ENCODE measurements around the gene NECTIN2. TPM values are rescaled to one million over a fixed set of nuclear protein-coding genes. Genes with fewer than 3 reads are reported as not detected.
"Not testable (repeated sequence)": the region's sequence is repeated elsewhere in the genome, so short reads cannot be mapped to it uniquely, and the experiment has no call there.

NECTIN2 gene
- total and polyA plus RNA-seq, 8 donors = 1.8 to 160 (median 73.8) TPM

DNA sequence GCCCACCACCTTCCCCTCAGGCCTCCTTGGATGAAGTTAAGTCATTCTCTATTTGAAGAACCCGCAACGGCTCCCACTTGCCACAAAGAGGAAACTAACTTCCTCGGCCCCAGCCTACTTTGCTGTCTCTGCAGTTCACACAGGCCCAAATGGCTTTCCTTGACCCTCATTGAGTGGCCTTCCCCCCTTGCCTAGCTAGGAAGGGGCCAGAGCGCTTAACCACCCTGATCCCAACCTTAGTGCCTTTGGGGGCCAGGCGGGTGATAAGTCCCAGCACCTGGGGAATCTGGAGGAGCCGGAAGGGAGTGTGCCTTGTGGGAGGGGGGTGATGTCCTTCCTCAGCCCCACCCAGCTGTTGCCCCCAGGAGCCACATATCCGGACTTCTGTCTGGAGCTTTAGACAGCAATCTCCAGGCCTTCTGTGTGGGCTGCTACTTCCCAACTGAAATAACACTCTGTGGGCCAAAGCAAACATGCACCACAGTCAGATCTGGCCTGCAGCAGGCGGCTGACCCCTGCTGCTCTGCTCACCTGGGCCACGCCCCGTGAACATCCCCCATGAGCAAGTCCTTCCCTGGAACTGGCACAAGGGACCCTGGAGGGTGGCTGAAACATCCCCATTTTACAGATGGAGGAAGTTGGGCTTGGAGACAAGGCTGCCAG, 10.5 kb downstream of the NECTIN2 start:
- TF ChIP-seq POLR2AphosphoS5 (IDR thresholded peaks at IDR 0.05) = no peak
- TF ChIP-seq EP300 (IDR thresholded peaks at IDR 0.05) = no peak
- TF ChIP-seq, protein P1, sequence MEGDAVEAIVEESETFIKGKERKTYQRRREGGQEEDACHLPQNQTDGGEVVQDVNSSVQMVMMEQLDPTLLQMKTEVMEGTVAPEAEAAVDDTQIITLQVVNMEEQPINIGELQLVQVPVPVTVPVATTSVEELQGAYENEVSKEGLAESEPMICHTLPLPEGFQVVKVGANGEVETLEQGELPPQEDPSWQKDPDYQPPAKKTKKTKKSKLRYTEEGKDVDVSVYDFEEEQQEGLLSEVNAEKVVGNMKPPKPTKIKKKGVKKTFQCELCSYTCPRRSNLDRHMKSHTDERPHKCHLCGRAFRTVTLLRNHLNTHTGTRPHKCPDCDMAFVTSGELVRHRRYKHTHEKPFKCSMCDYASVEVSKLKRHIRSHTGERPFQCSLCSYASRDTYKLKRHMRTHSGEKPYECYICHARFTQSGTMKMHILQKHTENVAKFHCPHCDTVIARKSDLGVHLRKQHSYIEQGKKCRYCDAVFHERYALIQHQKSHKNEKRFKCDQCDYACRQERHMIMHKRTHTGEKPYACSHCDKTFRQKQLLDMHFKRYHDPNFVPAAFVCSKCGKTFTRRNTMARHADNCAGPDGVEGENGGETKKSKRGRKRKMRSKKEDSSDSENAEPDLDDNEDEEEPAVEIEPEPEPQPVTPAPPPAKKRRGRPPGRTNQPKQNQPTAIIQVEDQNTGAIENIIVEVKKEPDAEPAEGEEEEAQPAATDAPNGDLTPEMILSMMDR (IDR thresholded peaks at IDR 0.05) = no peak
- TF ChIP-seq POLR2A (IDR thresholded peaks at IDR 0.05) = no peak
- peaks cover 28 to 67% (median 49%) of the 10 kb centered on the region in 4 donors for H3K4me1 ChIP-seq
- H3K27me3 ChIP-seq = no peaks in the 10 kb centered on the region
- H3K27ac ChIP-seq = peak overlapping the region; percentile 51 to 78 (median 69)
- H3K9me3 ChIP-seq = no peaks in the 10 kb centered on the region
- WGBS, 5 donors = 25 to 49% (median 39%) methylated on average over 10 of the region's 10 CpGs
- H3K4me3 ChIP-seq = no peak overlapping the region
- DNase-seq = peak; percentile 56 to 71
- peaks cover 8 to 45% (median 18%) of the 10 kb centered on the region in 4 donors for H3K36me3 ChIP-seq
- intact Hi-C loops (cut with DNase I; ENCODE audit: low total_unique reads) = no loop called here

DNA sequence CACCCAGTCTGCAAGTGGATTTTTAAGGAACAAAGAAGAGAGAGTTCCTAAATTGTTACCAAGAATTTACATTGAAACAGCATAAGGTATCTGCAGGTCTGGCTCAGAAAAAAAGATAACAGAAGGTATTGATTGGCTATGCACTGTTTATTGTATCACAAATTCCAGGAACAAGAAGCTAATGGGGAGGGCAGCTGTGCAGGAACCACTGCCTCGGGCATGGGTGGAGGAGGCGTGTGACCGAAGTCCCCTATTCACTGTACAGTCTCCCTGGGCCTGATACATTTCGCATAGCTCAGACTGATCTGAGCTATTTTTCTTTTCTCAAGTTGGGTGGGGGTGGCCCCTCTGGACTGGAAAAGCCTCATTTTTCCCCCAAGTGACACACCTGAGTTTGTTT, 11.7 kb downstream of the NECTIN2 start:
- peak overlapping the region; percentile 48 to 78 (median 62) for H3K27ac ChIP-seq
- H3K4me1 ChIP-seq = peaks cover 27 to 54% (median 42%) of the 10 kb centered on the region in 4 donors
- no peaks in the 10 kb centered on the region for H3K9me3 ChIP-seq
- no peak overlapping the region for H3K4me3 ChIP-seq
- WGBS, 5 donors = 28 to 58% (median 45%) methylated on average over 4 of the region's 4 CpGs
- H3K27me3 ChIP-seq = no peaks in the 10 kb centered on the region
- peaks cover 8 to 38% (median 17%) of the 10 kb centered on the region in 4 donors for H3K36me3 ChIP-seq
- TF ChIP-seq POLR2A (IDR thresholded peaks at IDR 0.05) (no peak), POLR2AphosphoS5 (IDR thresholded peaks at IDR 0.05) (peak in 1 of 3 donors; percentile 29), EP300 (IDR thresholded peaks at IDR 0.05) (no peak)
- TF ChIP-seq, protein P1 (IDR thresholded peaks at IDR 0.05) = no peak
- peak; percentile 47 to 61 for DNase-seq
- intact Hi-C loops (cut with DNase I; ENCODE audit: low total_unique reads) = no loop called here

DNA sequence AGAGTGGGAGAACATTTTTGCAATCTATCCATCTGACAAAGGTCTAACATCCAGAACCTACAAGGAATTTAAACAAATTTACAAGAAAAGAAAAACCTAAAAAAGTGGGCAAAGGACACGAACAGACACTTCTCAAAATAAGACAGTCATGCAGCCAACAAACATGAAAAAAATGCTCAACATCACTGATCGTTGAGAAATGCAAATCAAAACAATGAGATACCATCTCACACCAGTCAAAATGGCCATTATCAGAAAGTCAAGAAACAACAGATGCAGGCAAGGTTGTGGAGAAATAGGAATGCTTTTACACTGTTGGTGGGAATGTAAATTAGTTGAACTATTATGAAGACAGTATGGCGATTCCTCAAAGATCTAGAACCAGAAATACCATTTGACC, 15.5 kb downstream of the NECTIN2 start:
- H3K4me3 ChIP-seq; H3K27me3 ChIP-seq; DNase-seq; H3K27ac ChIP-seq; intact Hi-C loops (cut with DNase I; ENCODE audit: low total_unique reads); H3K9me3 ChIP-seq: not testable (repeated sequence)
- WGBS, 5 donors = 77 to 84% (median 83%) methylated on average over 3 of the region's 3 CpGs
- Histone ChIP-seq H3K4me1 (peaks cover 18 to 44% (median 36%) of the 10 kb centered on the region in 4 donors), H3K36me3 (peaks cover 9 to 42% (median 30%) of the 10 kb centered on the region in 4 donors)

DNA sequence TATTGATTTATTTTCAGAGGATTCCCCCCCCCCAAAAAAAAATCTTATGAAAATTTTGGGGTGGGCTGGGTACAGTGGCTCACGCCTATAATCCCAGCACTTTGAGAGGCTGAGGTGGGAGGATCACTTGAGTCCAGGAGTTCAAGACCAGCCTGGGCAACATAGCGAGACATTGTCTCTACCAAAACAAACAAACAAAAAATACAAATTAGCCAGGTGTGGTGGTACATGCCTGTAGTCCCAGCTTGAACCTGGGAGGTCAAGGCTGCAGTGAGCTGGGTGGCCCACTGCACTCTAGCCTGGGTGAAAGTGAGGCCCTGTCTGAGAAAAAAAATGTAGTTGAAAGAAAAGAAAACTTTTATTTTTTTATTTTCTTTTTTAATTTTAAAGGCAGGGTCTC, 17.9 kb downstream of the NECTIN2 start:
- 88 to 94% (median 90%) methylated on average over 2 of the region's 2 CpGs for WGBS, 5 donors
- H3K4me1 ChIP-seq = peaks cover 4 to 42% (median 16%) of the 10 kb centered on the region in 4 donors
- DNase-seq = no peak
- H3K9me3 ChIP-seq = no peaks in the 10 kb centered on the region
- no peak overlapping the region for H3K4me3 ChIP-seq
- H3K27ac ChIP-seq = no peak overlapping the region
- TF ChIP-seq POLR2A (IDR thresholded peaks at IDR 0.05) = no peak
- TF ChIP-seq EP300 (IDR thresholded peaks at IDR 0.05) = no peak
- TF ChIP-seq, protein P1 (IDR thresholded peaks at IDR 0.05) = no peak
- no peak for TF ChIP-seq POLR2AphosphoS5 (IDR thresholded peaks at IDR 0.05)
- H3K27me3 ChIP-seq = no peaks in the 10 kb centered on the region
- H3K36me3 ChIP-seq = peaks cover 9 to 60% (median 49%) of the 10 kb centered on the region in 4 donors
- intact Hi-C loops (cut with DNase I; ENCODE audit: low total_unique reads) = no loop called here

DNA sequence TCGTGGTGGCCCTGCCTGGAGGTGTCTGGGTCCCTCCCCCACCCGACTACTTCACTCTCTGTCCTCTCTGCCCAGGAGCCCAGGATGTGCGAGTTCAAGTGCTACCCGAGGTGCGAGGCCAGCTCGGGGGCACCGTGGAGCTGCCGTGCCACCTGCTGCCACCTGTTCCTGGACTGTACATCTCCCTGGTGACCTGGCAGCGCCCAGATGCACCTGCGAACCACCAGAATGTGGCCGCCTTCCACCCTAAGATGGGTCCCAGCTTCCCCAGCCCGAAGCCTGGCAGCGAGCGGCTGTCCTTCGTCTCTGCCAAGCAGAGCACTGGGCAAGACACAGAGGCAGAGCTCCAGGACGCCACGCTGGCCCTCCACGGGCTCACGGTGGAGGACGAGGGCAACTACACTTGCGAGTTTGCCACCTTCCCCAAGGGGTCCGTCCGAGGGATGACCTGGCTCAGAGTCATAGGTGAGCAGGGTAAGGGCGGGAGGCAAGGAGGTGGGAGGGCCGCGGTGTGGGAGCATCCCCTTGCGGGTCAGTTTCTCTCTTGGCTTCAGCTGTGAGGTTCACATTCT, 19.2 kb downstream of the NECTIN2 start:
- H3K4me1 ChIP-seq = peaks cover 0 to 44% (median 11%) of the 10 kb centered on the region in 4 donors
- TF ChIP-seq POLR2A (IDR thresholded peaks at IDR 0.05) (no peak), EP300 (IDR thresholded peaks at IDR 0.05) (no peak), POLR2AphosphoS5 (IDR thresholded peaks at IDR 0.05) (no peak)
- TF ChIP-seq, protein P1 (IDR thresholded peaks at IDR 0.05) = no peak
- no peak overlapping the region for H3K4me3 ChIP-seq
- no peak overlapping the region for H3K27ac ChIP-seq
- intact Hi-C loops (cut with DNase I; ENCODE audit: low total_unique reads) = no loop called here
- no peaks in the 10 kb centered on the region for H3K9me3 ChIP-seq
- 92 to 96% (median 94%) methylated on average over 16 to 27 of the region's 27 CpGs for WGBS, 5 donors
- DNase-seq = no peak
- H3K27me3 ChIP-seq = no peaks in the 10 kb centered on the region
- peaks cover 9 to 58% (median 49%) of the 10 kb centered on the region in 4 donors for H3K36me3 ChIP-seq

Measured in stomach (tissue), 9 donors.